HepG2 (cell line): Measurements from ENCODE around the gene SSTR5. TPM values are rescaled to one million over a fixed set of nuclear protein-coding genes. Genes with fewer than 3 reads are reported as not detected.

Experiments used
- BRD4 ChIP-seq: sonication (generic); formaldehyde crosslinking; IDR thresholded peaks from 2 replicates; pipeline ENCODE4 v1.4.0; 2020; ENCODE audit warnings: missing genetic modification reagents
- CHCHD3 ChIP-seq: sonication (generic); formaldehyde crosslinking; IDR thresholded peaks from 2 replicates; pipeline ENCODE4 v1.8.0; 2022; ENCODE audit warnings: mild to moderate bottlenecking, missing genetic modification reagents, moderate library complexity
- DNMT3B ChIP-seq: conservative IDR thresholded peaks from 2 replicates; pipeline ENCODE4 v1.6.1; 2016; ENCODE audit warnings: missing biosample characterization, control low read depth
- FOXA1 ChIP-seq, 2 experiments: fragments of 450-650 bp in 1 of 2; sonication (generic) in 1 of 2; formaldehyde crosslinking in 1 of 2; IDR thresholded peaks; 2 replicates each; pipeline versions ENCODE4 v1.4.0 to v1.6.1; 2016 to 2020; ENCODE audit warnings: missing genetic modification reagents in 1 of 2
- HNRNPUL1 ChIP-seq: fragments of 200-400 bp; formaldehyde crosslinking; IDR thresholded peaks from 2 replicates; pipeline ENCODE4 v1.6.1; 2017; ENCODE audit warnings: low read depth, mild to moderate bottlenecking, low read length, moderate library complexity
- KAT2B ChIP-seq: fragments of 150-350 bp; IDR thresholded peaks from 2 replicates; pipeline ENCODE4 v1.6.1; 2014; ENCODE audit warnings: low read depth, low read length, borderline replicate concordance
- KLF9 ChIP-seq: IDR thresholded peaks from 2 replicates; pipeline ENCODE4 v1.6.1; 2016; ENCODE audit warnings: low read depth
- MYNN ChIP-seq: sonication (generic); formaldehyde crosslinking; IDR thresholded peaks from 2 replicates; pipeline ENCODE4 v1.4.0; 2020; ENCODE audit warnings: mild to moderate bottlenecking, low read depth, missing genetic modification reagents
- MZF1 ChIP-seq: sonication (generic); formaldehyde crosslinking; IDR thresholded peaks from 2 replicates; pipeline ENCODE4 v1.8.1; 2023; ENCODE audit warnings: mild to moderate bottlenecking, missing genetic modification reagents, borderline replicate concordance
- THAP8 ChIP-seq: sonication (generic); formaldehyde crosslinking; IDR thresholded peaks from 2 replicates; pipeline ENCODE4 v1.5.1; 2020; ENCODE audit warnings: missing genetic modification reagents, mild to moderate bottlenecking, borderline replicate concordance
- ZHX1 ChIP-seq: sonication (generic); formaldehyde crosslinking; IDR thresholded peaks from 2 replicates; pipeline ENCODE4 v1.8.1; 2022; ENCODE audit warnings: low read depth, mild to moderate bottlenecking, missing genetic modification reagents
- ZNF142 ChIP-seq: sonication (generic); formaldehyde crosslinking; IDR thresholded peaks from 2 replicates; pipeline ENCODE4 v1.4.0; 2020; ENCODE audit warnings: missing genetic modification reagents
- ZNF205 ChIP-seq: IDR thresholded peaks from 2 replicates; pipeline ENCODE4 v1.6.1; 2018; ENCODE audit warnings: missing biosample characterization, missing genetic modification reagents
- ZNF547 ChIP-seq: sonication (generic); formaldehyde crosslinking; IDR thresholded peaks from 2 replicates; pipeline ENCODE4 v1.5.1; 2020; ENCODE audit warnings: mild to moderate bottlenecking, missing genetic modification reagents
- ZNF747 ChIP-seq: sonication (generic); formaldehyde crosslinking; IDR thresholded peaks from 2 replicates; pipeline ENCODE4 v1.8.1; 2023; ENCODE audit warnings: missing genetic modification reagents, mild to moderate bottlenecking, borderline replicate concordance
- polyA plus RNA-seq, 8 experiments: library from polyadenylated mRNA; depleted of rRNA in 3 of 8; stranded (reverse) in 7 of 8; unstranded in 1 of 8; fragments of >200 nt; fragmentation: Illumina TruSeq in 4 of 8; extraction: Trizol in 4 of 8; gene quantifications; 2 replicates each; pipeline versions ENCODE4 v1.2.1 to v1.2.3, GENCODE V29; 2011 to 2016; ENCODE audit warnings: low read depth in 4 of 8, missing spikeins in 1 of 8, mixed read lengths in 1 of 8; ENCODE audit not compliant: insufficient read depth in 1 of 8
- total RNA-seq, 5 experiments: library from RNA; depleted of rRNA; stranded (reverse); fragments of >200 nt; fragmentation: Illumina TruSeq; extraction: Trizol; gene quantifications; 2 replicates each; pipeline ENCODE4 v1.2.3, GENCODE V29; 2016; ENCODE audit warnings: low read depth in 1 of 5
- TF ChIP-seq, protein P1 (sequence below): sonication (generic); formaldehyde crosslinking; IDR thresholded peaks from 2 replicates; pipeline ENCODE4 v1.8.0; 2022; ENCODE audit warnings: mild to moderate bottlenecking, missing genetic modification reagents

SSTR5 gene
- total and polyA plus RNA-seq, 2 of the 13 experiments (the other 11 are each of a cell fraction or from before 2014, with no cell fraction given), result 0.20 to 0.49 TPM

GRCh38 chr16:1090620-1091587, 18.4 kb downstream of the SSTR5 start (continued):
- no peak for TF ChIP-seq ZNF142 (CRISPR knock-in tag)
- TF ChIP-seq FOXA1 (IDR thresholded peaks at IDR 0.05), result no peak
- no peak; the same call in 1 of the 2 replicates for TF ChIP-seq FOXA1 (CRISPR knock-in tag; IDR thresholded peaks at IDR 0.05)
- TF ChIP-seq BRD4 (CRISPR knock-in tag), result no peak
- TF ChIP-seq MYNN, result no peak
- no peak for TF ChIP-seq KLF9 (CRISPR knock-in tag)
- TF ChIP-seq DNMT3B (CRISPR knock-in tag), result no peak
- TF ChIP-seq ZNF205 (CRISPR knock-in tag), result no peak
- 0 out of 2 replicates have a peak, but pooled peaks have one; percentile 49 for TF ChIP-seq ZNF547 (CRISPR knock-in tag)
- no peak for TF ChIP-seq THAP8 (CRISPR knock-in tag)
- TF ChIP-seq ZNF747 (CRISPR knock-in tag), result peak; percentile 85
- TF ChIP-seq KAT2B, result no peak
- no peak for TF ChIP-seq HNRNPUL1
- TF ChIP-seq CHCHD3 (CRISPR knock-in tag), result no peak
- TF ChIP-seq MZF1 (CRISPR knock-in tag), result no peak
- no peak for TF ChIP-seq ZHX1 (CRISPR knock-in tag)
- TF ChIP-seq, protein P1, sequence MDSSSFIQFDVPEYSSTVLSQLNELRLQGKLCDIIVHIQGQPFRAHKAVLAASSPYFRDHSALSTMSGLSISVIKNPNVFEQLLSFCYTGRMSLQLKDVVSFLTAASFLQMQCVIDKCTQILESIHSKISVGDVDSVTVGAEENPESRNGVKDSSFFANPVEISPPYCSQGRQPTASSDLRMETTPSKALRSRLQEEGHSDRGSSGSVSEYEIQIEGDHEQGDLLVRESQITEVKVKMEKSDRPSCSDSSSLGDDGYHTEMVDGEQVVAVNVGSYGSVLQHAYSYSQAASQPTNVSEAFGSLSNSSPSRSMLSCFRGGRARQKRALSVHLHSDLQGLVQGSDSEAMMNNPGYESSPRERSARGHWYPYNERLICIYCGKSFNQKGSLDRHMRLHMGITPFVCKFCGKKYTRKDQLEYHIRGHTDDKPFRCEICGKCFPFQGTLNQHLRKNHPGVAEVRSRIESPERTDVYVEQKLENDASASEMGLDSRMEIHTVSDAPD, result no peak
